Fibroblast of lung (primary cell): Measurements from ENCODE around the gene GSTA2. TPM values are rescaled to one million over a fixed set of nuclear protein-coding genes. Genes with fewer than 3 reads are reported as not detected.
A peak's percentile ranks its signal among the peaks of the same experiment; 100 is the strongest.

Source experiments
- DNase-seq, 2 donors: peaks; one replicate each; pipeline versions ENCODE4 v3.0.0 to v3.0.0-alpha.2; 2010; ENCODE audit warnings: low read depth in 2 of 2
- H2AFZ ChIP-seq: 2 replicates; pipeline ENCODE4 v1.5.1; 2012; ENCODE audit warnings: low read length, control low read depth, inconsistent platforms
- H3K27ac ChIP-seq: 2 replicates; pipeline ENCODE4 v1.5.1; 2011; ENCODE audit warnings: low read length, control low read depth; ENCODE audit not compliant: insufficient read depth
- H3K27me3 ChIP-seq: 2 replicates; pipeline ENCODE4 v1.5.1; 2011; ENCODE audit warnings: mild to moderate bottlenecking, low read length; ENCODE audit not compliant: control insufficient read depth, insufficient read depth
- H3K36me3 ChIP-seq: 2 replicates; pipeline ENCODE4 v1.5.1; 2011; ENCODE audit warnings: low read length; ENCODE audit not compliant: control insufficient read depth, insufficient read depth
- H3K4me1 ChIP-seq: 2 replicates; pipeline ENCODE4 v1.5.1; 2011; ENCODE audit warnings: low read length; ENCODE audit not compliant: control insufficient read depth, insufficient read depth; ENCODE audit errors: extremely low read depth
- H3K4me2 ChIP-seq: 2 replicates; pipeline ENCODE4 v1.5.1; 2011; ENCODE audit warnings: low read length, control low read depth; ENCODE audit not compliant: insufficient read depth; ENCODE audit errors: extremely low read depth
- H3K4me3 ChIP-seq, 4 experiments: fragments of 200-600 bp in 1 of 4; sonication (generic) in 1 of 4; replicated peaks in 1 of 4; 2 replicates each; pipeline ENCODE4 v1.5.1; 2011 to 2016; ENCODE audit warnings: low read length in 4 of 4, low read depth in 3 of 4, mild to moderate bottlenecking in 3 of 4, control low read depth in 2 of 4, inconsistent platforms in 1 of 4, mixed read lengths in 1 of 4; ENCODE audit not compliant: insufficient read depth in 1 of 4; ENCODE audit errors: control extremely low read depth in 1 of 4
- H3K79me2 ChIP-seq: 2 replicates; pipeline ENCODE4 v1.5.1; 2012; ENCODE audit warnings: mild to moderate bottlenecking, low read length, inconsistent platforms; ENCODE audit not compliant: control insufficient read depth, insufficient read depth
- H3K9ac ChIP-seq: 2 replicates; pipeline ENCODE4 v1.5.1; 2011; ENCODE audit warnings: mild to moderate bottlenecking, low read length, control low read depth; ENCODE audit not compliant: insufficient read depth
- H3K9me3 ChIP-seq: 2 replicates; pipeline ENCODE4 v1.5.1; 2012; ENCODE audit warnings: low read depth, low read length; ENCODE audit not compliant: control insufficient read depth, insufficient read depth
- H4K20me1 ChIP-seq: 2 replicates; pipeline ENCODE4 v1.5.1; 2011; ENCODE audit warnings: low read length; ENCODE audit not compliant: control insufficient read depth, insufficient read depth; ENCODE audit errors: extremely low read depth
- EZH2 ChIP-seq: IDR thresholded peaks from 2 replicates; pipeline ENCODE4 v1.5.1; 2012; ENCODE audit warnings: low read length, control low read depth, mild to moderate bottlenecking; ENCODE audit errors: missing control alignments
- polyA plus RNA-seq, 2 donors: library from polyadenylated mRNA; depleted of rRNA in 1 of 2; stranded (reverse) in 1 of 2; unstranded in 1 of 2; fragments of >200 nt; gene quantifications; 2 replicates each; pipeline ENCODE4 v1.2.1, GENCODE V29; 2011 to 2012; ENCODE audit warnings: missing spikeins in 1 of 2
- total RNA-seq: library from RNA; depleted of rRNA; stranded (reverse); fragments of >200 nt; gene quantifications from 2 replicates; pipeline ENCODE4 v1.2.1, GENCODE V29; 2014
- TF ChIP-seq, protein P1 (sequence below), 2 donors: IDR thresholded peaks in 1 of 2; conservative IDR thresholded peaks in 1 of 2; 1 replicate in 1 of 2; 2 replicates in 1 of 2; pipeline ENCODE4 v1.5.1; 2011 to 2012; ENCODE audit warnings: low read length in 2 of 2, control low read depth in 1 of 2, inconsistent platforms in 1 of 2, low read depth in 1 of 2, mild to moderate bottlenecking in 1 of 2

GSTA2 gene
- total and polyA plus RNA-seq, 2 donors (not counting 1 experiment from before 2014, with no cell fraction given), result not detected

GRCh38 chr6:52726741-52727535 is 36.3 kb downstream of the GSTA2 start:
- H3K27me3 ChIP-seq, result no peaks in the 10 kb centered on the region
- no peaks in the 10 kb centered on the region for H3K79me2 ChIP-seq
- no peak overlapping the region for H3K9ac ChIP-seq
- H3K9me3 ChIP-seq, result no peaks in the 10 kb centered on the region
- H3K36me3 ChIP-seq, result no peaks in the 10 kb centered on the region
- no peak overlapping the region for H3K4me2 ChIP-seq
- no peaks in the 10 kb centered on the region for H3K4me1 ChIP-seq
- H4K20me1 ChIP-seq, result no peaks in the 10 kb centered on the region
- H2AFZ ChIP-seq, result no peak overlapping the region
- peak in 1 of 2 donors; percentile 44 for DNase-seq
- no peak overlapping the region for H3K4me3 ChIP-seq
- TF ChIP-seq EZH2, result no peak
- TF ChIP-seq, protein P1, sequence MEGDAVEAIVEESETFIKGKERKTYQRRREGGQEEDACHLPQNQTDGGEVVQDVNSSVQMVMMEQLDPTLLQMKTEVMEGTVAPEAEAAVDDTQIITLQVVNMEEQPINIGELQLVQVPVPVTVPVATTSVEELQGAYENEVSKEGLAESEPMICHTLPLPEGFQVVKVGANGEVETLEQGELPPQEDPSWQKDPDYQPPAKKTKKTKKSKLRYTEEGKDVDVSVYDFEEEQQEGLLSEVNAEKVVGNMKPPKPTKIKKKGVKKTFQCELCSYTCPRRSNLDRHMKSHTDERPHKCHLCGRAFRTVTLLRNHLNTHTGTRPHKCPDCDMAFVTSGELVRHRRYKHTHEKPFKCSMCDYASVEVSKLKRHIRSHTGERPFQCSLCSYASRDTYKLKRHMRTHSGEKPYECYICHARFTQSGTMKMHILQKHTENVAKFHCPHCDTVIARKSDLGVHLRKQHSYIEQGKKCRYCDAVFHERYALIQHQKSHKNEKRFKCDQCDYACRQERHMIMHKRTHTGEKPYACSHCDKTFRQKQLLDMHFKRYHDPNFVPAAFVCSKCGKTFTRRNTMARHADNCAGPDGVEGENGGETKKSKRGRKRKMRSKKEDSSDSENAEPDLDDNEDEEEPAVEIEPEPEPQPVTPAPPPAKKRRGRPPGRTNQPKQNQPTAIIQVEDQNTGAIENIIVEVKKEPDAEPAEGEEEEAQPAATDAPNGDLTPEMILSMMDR (conservative IDR thresholded peaks at IDR 0.05 in 1 of 2, IDR thresholded peaks at IDR 0.05 in 1 of 2; ENCODE audit: low read depth in 1 of 2, low read length in 2 of 2), result no peak
- no peak overlapping the region for H3K27ac ChIP-seq

DNA sequence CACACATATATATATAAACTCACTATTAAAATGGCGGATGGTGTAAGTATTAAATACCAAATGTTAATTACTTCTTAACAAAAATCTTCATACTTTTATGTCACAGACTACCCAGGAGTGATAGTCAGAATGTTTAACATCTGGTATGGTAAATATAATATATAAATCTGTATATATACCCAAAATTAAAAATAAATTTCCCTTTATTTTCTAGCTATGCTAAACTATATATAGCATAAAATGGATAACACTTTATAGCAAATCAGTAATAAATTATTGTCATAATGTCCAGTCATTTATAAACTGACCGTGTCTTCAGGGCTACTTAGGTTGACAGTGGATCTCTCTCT is 37.1 kb downstream of the GSTA2 start:
- DNase-seq, result no peak
- H3K27me3 ChIP-seq, result no peaks in the 10 kb centered on the region
- no peaks in the 10 kb centered on the region for H4K20me1 ChIP-seq
- no peak overlapping the region for H3K4me3 ChIP-seq
- no peaks in the 10 kb centered on the region for H3K4me1 ChIP-seq
- no peaks in the 10 kb centered on the region for H3K9me3 ChIP-seq
- no peak overlapping the region for H3K9ac ChIP-seq
- H3K36me3 ChIP-seq, result no peaks in the 10 kb centered on the region
- no peak overlapping the region for H2AFZ ChIP-seq
- H3K27ac ChIP-seq, result no peak overlapping the region
- H3K79me2 ChIP-seq, result no peaks in the 10 kb centered on the region
- TF ChIP-seq, protein P1 (conservative IDR thresholded peaks at IDR 0.05 in 1 of 2, IDR thresholded peaks at IDR 0.05 in 1 of 2; ENCODE audit: low read depth in 1 of 2, low read length in 2 of 2), result no peak
- TF ChIP-seq EZH2, result no peak
- no peak overlapping the region for H3K4me2 ChIP-seq

DNA sequence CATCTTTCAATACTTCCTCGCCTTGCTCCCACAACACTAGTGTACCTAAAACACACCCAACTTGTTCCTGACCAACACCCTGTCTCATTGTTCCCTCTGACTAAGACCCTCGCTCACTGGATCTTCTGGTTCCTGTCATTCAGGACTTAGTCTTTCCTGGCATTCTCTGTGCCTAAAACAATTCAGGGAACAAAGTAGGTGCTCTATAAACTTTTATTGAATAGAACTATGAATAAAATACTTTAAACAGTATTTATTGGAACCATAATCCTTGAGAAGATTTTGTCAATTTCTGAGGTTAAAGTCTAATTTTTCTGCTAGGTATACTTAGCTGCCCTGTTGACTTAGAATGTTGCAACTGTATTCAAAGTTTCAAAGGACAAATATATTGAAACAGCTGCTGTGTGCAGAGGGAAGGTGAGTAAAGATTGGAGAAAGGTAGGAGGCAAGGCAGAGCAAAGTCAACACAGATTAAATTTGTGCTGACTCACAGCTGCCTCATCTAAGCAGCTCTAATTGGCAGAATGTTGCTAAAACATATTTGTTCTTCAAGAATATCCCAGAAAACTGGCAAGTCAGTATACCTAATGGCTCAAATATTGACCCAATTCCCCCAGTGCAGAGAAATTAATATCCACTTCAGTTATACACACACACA is 37.6 kb downstream of the GSTA2 start:
- Histone ChIP-seq H3K36me3 (no peaks in the 10 kb centered on the region), H3K9me3 (no peaks in the 10 kb centered on the region), H3K79me2 (no peaks in the 10 kb centered on the region), H2AFZ (no peak overlapping the region), H3K4me2 (no peak overlapping the region), H3K4me3 (no peak overlapping the region), H3K27me3 (no peaks in the 10 kb centered on the region), H3K4me1 (no peaks in the 10 kb centered on the region), H4K20me1 (no peaks in the 10 kb centered on the region), H3K9ac (no peak overlapping the region), H3K27ac (no peak overlapping the region)
- peak in 1 of 2 donors; percentile 49 for DNase-seq
- no peak for TF ChIP-seq EZH2
- TF ChIP-seq, protein P1 (conservative IDR thresholded peaks at IDR 0.05 in 1 of 2, IDR thresholded peaks at IDR 0.05 in 1 of 2; ENCODE audit: low read depth in 1 of 2, low read length in 2 of 2), result no peak
